NCI-H345 treated with DMSO at 0.1 percent for 48 hours (cell line): ENCODE data around the gene LDHAL6B.

Experiments used
- DNase-seq: peaks from one replicate; lab custom pipeline; 2025; ENCODE audit not compliant: unreplicated experiment; lab: John Stamatoyannopoulos, UW

LDHAL6B gene

DNA sequence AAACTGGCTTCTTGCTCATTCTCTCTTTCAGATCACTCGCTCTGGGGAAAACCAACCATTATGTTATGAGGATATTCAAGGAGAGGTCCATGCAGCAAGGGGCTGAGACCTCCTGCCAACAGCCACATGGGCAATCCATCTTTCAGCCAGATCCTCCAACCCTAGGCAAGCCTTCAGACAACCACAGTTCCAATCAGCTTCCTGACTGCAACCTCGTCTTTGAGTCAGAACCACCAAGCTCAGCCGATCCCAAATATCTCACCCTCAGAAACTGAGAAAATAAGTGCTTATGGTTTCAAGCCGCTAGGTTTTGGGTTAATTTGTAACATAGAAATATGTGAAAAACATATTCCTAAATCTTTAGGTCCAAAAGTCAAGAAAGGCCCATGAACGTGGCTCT, 10.3 kb downstream of the LDHAL6B start:
- no peak for DNase-seq

DNA sequence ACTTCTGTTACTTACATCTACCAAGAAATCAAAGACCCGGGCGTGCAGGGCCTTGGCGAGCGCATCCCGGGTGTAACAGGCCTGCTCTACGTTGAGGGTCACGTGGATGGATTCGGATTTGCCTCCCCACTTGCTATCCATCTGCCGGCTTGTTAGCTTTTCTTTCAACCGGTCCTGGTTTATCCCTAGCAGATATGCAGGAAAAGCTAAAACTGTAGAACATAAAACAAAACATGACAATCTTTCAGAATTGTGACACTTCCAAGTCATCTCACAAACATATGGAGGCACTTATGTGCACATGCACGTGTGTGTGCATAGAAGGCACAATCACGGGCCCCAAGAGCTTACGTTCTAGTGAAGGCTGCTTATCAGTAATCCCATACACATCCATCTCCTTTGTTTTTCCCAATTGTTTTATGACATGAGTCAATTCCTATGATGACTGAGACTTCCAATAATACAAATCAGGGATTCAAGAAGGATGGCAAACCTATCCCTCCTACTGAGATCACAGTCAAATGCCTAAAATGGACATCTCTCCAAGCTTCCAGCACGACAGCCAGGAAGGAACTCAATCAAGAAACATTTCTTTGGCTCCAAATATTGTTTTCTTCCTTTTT, 11.3 kb downstream of the LDHAL6B start:
- DNase-seq: no peak

DNA sequence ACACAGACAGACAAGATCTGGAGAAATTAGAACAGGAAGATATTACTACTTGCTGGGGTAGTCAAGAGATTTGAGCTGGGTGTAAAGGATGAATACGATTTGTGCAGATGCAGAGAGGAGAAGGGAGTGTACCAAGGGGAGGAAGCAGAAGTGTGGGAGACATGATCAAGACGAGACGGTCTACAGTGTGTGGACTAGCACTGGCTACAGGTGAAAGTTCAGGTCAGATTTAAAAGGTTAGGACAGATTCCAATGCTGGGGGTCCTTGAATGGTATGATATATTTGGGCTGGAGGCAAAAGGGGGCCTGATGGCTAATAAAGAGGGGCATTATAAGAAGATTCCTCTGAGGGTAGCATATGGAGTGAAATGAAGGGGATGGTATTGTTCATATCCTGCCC, 12.1 kb downstream of the LDHAL6B start:
- DNase-seq: no peak

DNA sequence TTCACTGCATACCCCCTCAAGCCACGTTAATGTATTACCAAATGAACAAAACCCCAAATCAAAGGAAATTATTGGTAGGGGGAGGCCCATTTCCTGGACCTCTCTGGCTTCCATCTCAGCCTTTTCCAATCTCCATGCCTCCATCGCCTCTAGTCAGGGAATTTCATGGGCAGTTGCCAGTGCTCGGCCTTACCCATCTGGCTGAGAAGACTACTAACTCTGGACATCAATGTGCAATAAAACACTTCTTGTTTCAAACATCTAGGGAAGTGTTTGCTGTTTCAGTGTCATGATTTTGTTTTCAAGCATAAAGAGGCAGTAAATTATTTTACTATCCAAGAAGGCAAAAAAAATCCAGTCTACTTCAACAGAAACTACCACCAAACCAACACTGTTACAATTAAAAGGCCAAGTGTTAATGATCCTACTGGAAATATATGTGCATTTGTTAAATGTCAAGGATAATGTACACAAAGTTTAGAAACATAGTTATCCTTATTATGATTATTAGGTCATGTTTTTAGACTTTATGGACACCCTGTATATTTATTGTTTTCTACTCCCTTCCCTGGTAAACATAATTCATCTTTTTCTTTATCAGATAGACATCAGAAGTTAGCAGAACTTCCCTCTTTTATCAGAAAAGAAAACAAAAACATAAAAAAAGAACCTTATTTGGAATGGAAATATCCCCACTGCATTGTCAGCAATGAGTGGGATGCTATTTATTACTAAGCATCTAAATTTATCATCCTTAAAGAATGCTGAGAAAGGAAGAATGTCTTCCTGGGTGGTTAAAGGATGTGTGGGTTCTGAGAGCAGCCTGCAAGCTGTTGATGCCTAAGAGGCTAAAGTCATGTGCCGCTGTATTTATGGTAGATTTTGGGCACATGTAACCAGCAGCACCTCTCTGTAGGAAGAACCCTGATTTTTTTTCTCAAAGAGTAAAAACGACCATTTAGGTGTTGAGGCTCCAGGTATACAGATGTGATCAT, 15.2 kb downstream of the LDHAL6B start:
- no peak for DNase-seq

DNA sequence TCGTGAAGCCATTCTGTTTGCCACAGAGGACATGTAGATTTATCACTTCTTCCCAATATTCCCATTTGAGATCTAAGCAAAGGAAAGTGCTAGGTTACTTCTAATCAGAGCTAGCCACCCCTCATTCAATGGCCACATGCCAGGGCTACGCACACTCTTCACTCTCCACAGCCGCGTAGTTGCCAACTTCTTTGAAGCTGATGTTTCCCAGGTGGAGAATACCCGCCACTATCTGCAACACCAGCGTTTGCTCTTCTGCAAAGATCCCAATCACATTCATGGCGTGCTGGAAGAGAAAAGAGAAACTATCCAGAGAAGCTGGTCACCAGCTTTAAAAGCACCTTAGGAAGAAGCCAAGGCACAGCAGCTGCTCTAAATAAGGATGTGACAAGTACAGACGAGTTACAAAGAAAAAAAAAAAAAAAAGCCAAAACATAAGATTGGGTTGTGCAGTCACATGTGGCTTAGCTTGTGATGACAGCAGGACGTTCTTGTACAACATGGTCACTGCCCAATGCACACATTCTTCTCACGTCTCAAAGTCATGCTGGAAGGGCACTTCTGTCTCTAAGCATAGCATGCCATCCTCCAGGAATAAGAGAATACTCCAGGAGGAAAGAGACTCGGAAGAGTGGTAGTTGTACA, 16.4 kb downstream of the LDHAL6B start:
- no peak for DNase-seq

DNA sequence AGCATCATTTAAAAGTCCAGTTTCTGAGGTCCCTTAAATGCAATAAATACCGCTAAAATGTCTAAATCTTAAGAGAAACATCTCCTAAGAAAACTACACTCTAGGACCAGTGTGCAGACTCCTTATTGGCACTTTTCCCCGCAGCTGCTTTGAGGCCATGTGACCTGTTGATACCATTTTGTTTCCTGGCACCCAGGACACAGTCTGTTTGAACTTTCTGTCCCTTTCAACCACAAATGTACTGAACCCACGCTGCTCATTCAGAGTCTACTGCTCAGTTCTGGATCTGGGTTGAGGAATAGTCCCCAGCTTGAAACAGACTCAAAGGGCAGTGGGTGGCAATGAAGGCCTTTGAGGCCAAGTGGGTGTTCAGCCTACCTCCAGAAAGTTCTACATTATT, 17.1 kb downstream of the LDHAL6B start:
- no peak for DNase-seq

DNA sequence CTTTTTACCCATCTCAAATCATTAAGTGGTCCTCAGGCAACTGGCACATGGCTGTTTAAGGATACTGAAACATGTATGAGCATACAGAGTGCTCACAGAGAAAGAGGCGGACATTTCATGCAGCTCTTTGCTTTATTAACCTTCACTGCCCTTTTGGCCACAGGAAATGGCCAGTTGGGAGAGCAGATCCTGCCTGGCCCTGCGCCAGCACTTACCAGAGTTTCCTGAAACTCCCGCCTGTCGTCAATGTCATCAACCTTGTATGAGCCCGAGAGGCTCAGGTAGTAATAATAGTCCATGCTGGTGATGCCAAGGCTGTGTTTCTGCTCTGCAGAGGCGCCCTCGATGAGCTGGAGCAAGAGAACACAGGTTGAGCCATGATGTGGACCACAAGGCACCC, 17.8 kb downstream of the LDHAL6B start:
- no peak for DNase-seq

DNA sequence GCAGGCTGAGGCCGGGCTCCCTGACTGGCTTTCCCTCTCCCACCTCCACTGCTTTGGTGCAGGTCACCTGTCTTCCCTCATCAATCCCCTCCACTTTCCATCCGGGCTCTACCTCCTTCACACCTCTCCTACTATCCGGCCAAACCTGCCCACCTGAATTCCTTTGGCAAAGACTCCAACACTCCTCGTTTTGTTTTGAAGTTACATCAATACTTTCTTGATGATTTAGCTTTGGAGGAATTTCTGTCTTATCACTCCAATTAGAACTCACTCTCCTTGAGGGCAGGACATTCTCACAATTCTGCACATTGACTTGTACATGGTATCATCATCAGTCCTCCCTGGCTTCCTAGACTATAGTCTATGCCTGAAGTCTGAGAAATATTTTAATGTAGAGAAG, 20.4 kb downstream of the LDHAL6B start:
- no peak for DNase-seq

DNA sequence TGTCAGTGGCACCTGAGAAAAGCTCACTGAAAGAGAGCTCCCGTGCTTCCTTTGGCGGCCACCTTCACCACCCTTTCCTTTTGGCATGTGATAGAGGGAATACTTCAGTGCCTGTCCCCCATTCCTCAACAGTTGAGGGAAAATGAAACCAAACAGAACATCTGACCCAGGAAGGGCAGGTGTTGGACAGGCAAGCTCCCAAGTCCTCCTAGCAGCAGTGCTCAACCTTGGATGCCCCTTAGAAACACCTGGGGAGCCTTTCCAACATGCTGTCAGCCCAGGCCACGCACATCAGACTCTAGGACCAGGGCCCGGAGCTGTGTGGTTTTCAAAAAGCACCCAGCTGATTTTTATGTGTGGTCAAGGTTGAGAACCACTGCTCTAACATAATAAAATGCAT, 22.4 kb downstream of the LDHAL6B start:
- DNase-seq: no peak

DNA sequence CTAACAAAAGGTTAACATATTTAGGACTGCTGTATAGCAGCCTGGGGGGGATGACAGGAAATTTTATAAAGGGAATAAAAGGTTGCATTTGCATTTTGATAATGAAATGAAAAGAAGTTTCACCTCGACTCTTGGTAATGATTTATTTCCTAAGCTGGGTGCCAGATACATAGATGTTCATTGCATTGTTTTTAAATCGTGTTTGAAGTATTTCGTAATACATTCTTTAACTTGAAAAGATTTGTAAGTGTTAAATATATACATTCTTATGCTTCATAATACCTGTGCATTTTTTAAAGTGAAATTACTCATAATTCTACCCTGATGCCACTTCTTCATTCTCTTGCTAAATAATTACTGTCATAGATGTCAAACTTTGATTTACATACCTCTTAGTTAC, 22.8 kb downstream of the LDHAL6B start:
- no peak for DNase-seq

DNA sequence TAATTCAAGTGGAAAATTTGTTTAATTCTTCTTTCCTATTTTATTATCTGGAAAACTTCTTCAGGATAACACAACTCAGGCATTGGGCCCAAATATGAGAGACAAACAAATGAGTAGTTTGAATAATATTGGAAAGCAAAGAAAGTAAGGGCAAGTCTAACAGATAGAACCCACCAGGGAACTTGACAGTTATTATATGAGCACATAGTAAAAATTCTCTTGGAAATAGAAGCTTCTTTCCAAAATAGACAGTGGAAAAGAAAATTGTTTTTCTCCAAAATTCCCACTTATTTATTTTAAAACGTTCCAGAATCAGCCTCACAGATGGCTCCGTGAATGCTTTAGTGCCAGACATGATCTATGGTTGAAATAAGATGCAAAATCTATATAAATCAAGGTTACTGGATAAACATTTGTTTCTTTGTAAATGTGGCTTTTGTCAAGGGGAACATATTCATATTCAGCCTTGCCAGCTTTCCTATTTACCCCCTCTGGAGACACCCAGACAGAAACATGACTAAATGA, 23.9 kb downstream of the LDHAL6B start:
- DNase-seq: no peak

DNA sequence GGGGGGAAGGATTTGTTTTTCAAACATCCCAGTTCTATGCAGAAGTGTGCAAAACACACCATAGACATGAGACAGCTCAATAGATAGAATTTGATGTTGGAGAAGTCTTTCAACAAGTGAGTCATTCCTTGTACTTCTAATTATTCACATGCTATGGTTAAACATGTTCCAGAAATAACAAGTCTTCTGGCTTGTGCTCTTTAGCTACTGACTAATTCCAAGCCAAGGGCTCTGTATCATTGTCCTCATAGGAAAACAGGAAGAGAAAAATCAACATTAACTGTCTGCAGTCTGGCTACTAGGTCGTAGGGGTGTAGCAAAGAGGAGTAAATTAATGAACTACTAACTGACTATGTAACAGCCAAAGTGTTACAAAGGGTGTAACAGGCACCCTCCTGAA, 25.8 kb downstream of the LDHAL6B start:
- DNase-seq: no peak

DNA sequence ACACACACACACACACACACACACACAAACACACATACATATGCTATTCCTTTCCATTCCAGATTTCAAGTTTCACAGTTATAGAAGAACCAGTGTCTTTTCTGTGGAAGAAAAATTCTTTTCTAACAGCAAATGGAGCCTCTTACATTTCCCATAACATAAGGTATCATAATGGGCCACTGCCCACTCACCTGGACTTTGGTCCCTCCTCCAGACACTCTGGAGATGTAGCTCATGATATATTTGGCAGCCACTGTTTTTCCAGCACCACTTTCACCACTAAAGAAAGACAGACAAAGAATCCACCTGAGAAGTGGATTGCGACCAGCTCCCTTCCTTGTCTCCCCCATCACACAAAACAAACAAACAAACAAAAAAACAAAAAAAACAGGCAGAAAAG, 29.8 kb downstream of the LDHAL6B start:
- no peak for DNase-seq

DNA sequence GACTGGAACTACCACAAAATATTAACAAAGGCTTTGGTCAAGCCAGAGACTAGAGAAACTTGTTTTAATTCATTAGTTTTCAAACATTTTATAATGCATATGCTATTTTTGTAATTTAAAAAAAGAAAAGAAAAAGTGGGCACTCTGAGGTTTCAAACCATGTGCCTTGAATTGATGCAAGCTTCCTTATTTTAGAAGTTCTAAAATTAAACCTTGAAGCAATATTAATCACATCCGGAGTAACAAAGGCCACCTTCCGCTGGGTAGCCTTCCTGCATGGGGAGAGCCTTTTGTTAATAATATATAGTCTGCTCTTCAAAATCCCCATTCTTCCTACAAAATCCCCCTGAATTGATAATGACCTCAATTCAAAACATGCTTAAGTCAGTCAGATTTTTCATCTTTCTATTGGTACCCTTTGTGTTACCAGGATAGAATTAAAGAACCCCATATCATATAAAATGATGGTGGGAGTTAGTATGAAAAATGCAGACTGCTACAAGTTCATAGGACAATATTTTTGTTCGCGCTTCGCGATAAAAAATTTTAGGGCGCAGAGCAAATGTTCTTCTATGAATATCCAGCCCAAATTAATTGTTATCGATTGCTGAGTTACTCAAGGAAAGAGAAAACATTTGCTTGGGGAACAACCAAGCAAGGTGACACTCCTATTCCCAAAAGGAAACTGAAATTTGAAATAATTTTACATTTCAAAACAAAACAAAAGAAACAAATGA, 30.6 kb downstream of the LDHAL6B start:
- no peak for DNase-seq

DNA sequence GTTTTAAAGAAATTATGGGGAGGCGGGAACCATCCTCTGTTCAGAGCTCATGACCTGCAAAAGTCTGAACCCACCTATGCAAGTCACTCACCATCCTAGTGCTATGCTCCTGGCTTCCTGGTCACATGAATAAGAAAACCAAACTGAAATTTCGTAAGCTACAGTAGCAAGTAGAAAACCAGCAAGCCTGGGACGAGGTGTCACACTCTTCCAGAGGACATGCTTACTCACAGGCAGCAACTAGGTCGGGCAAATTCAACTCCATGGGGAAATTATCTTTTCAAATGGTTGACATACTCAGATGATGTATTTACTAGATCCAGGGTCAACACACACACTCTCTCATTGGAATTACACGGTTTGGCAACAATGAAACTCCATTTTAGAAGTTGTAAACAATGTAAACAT, 31.3 kb downstream of the LDHAL6B start:
- DNase-seq: no peak

DNA sequence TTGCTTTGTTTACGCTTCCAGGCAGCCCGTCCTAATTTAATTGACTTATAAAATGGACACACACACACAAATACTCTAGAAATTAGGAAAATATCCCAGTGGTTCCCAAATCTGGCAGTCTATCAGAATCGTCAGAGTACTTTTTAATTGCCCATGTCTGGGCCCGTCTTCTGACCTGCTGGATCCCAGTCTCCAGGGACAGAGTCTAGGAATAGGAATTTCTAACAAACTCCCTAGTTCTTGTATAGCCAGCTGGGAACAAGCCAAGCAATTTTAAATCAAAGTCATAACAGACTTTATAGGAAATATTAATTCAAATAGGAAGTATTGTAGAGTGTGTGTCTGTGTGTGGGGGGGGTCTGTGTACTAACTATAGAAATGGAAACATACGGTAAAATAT, 33.4 kb downstream of the LDHAL6B start:
- no peak for DNase-seq

DNA sequence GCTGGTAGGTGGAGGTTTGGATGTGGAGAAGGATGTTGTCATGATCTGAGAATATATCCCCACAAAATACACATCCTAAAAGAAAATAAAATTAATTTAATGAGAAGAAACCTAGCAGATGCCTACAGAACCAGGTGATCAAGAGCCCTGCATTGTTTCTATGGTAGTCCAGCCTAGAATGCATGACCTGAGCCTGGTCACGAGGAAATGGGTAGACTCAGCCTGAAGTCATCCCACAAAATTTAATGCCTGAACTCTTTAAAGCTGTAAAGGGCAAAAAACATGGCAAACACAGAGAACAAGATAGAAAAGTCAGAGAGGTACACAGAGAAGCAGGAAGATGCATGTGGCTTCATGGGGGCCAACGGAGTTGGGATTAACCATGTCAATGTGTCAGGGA, 36.0 kb downstream of the LDHAL6B start:
- DNase-seq: no peak

DNA sequence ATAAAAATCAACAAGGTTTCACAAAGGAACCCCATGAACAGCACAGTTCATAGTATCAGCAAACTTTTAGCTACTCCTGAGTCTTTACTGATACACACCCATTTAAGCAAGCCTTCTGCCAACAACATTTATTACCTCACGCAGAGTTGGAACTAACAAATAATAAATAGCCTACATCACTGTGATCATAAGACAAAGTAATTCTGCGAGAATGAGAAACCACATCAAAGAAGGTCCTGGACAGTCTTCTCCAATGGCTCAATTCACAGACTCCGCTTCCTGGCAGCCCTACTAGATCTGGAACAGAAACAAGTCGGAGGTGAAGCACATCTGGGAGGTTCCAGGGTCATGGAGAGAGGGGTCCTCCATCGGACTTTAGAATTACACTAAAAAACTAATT, 37.0 kb downstream of the LDHAL6B start:
- no peak for DNase-seq

DNA sequence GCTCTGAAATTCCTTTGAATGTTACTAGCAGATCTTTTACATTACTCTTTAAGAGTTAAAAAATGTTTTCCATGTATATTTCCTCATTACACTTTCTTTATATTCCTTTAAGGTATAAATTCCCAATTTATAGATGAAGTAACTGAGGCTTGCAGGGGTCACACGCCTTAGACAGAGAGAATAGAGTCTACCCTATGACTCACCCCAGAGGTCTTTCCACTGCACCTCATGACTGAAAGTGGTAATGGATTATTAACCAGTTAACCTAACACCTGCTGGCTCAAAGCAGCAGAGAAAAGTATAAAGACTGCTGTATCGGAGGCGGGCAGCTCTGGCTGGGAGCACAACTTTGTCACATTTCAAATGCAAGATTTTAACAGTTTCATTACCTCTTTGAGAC, 37.7 kb downstream of the LDHAL6B start:
- no peak for DNase-seq

DNA sequence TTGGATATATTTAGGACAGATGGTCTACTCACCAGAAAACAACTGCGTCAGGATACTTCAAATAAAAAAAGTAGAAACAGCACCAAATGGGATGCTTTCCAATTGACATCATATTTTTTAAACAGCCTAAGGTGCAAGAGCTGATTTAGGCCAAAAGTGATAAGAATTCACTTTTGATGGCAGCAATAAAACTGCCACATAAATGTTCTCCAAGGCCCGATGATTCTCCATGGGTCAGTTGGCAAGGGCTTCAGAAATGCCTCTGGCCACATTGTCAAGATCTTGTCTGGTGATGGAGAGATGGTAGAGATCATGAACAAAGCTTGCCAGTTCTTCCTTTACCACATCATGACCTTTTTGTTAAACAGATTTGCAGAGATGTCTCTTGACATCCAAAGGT, 38.9 kb downstream of the LDHAL6B start:
- DNase-seq: no peak

DNA sequence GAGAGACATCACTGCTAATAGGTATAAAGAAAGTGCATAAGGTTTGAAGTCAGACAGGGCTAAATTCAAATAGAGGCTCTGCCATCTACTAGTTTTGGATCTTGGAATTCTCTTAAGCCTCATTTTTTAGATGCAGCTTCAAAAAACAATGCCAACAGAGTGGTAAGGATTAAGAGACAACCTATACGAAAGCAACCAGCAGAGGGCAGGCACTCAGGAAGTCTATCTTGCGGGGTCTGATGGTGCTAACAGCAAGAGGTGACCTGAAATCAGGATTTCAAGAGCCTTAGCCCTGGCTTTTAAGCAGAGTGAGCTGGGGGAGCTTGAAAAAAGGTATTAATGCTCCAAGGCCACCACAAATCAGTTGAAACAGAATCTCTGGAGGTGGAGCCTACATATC, 40.7 kb downstream of the LDHAL6B start:
- peak; percentile 32 for DNase-seq
